GM18505 (cell line): ENCODE data around the gene UQCR11.

ENCODE experiments used
- ATAC-seq: cut with Tn5 transposase; IDR thresholded peaks from one replicate; pipeline ENCODE4 v1.9.1; 2021; ENCODE audit not compliant: unreplicated experiment
- POLR2A ChIP-seq: IDR thresholded peaks from 4 replicates; pipeline ENCODE4 v1.6.1; 2011; ENCODE audit warnings: borderline replicate concordance; ENCODE audit not compliant: insufficient read depth, insufficient read length; ENCODE audit errors: extremely low read depth

The UQCR11 gene

DNA sequence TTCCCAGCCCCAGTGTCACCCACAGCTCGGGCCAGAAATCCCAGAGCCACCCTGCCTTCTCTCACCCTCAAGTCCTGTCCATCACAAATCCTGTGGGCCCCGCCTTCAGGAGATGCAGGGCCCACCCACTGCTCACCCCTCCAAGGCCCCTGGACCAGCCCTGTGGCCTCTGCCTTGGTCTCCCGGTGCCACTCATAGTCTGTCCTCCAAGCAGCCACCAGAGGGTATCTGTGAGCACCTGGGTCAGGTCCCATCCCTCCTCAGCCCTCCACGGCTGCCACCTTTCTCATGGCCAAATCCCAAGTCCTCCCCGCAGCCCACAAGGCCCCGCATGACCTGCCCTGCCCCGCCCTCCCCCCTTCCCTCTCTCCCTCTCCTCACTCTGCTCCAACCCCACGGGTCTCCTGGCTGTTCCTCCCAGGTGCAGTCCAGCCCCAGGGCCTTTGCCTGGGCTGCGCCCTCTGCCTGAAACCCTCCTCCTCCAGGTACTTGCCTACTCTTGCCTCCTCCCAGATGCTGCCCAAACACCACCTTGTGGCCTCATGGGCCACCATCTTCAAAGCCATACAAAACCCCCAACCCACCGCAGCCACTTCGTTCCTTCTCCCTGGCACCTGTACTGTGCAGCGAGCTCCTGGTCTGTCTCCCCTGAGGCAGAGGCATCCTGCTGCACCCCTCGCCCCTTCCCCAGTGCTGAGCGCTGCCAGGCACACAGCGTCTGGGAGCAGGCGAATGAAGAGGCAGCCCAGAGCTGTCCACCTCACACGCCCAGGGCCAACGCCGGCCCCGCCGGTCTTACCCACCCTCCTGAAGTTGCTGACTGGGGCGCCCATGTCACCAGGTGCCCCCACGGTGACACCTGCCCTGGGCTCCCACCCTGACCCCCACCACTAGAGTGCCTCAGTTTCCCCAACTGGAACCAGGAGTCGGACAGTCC is 13.2 kb upstream of the UQCR11 start:
- peak; percentile 14 for TF ChIP-seq POLR2A
- no peak for ATAC-seq

DNA sequence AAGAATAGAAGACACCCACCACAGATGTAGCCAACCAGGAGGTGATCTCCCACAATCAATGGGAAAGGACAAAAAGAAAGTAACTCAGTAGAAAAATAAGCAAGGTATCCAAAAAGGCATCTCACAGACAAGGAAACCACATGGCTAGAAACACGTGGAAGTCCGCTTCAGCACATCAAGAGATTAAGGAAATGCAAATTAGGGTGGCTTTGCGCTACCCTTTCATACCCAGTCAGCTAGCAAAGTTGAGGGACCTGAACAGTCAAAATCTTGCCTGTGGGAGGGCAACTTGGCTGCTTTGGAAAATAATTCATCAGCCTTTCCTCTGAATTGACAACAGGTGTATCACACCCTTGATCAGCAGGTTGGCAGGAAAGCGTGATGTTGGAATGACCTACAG is 11.6 kb upstream of the UQCR11 start:
- TF ChIP-seq POLR2A, result no peak
- ATAC-seq, result no peak

GRCh38 chr19:1616396-1616795 is 11.1 kb upstream of the UQCR11 start:
- TF ChIP-seq POLR2A, result no peak
- no peak for ATAC-seq

DNA sequence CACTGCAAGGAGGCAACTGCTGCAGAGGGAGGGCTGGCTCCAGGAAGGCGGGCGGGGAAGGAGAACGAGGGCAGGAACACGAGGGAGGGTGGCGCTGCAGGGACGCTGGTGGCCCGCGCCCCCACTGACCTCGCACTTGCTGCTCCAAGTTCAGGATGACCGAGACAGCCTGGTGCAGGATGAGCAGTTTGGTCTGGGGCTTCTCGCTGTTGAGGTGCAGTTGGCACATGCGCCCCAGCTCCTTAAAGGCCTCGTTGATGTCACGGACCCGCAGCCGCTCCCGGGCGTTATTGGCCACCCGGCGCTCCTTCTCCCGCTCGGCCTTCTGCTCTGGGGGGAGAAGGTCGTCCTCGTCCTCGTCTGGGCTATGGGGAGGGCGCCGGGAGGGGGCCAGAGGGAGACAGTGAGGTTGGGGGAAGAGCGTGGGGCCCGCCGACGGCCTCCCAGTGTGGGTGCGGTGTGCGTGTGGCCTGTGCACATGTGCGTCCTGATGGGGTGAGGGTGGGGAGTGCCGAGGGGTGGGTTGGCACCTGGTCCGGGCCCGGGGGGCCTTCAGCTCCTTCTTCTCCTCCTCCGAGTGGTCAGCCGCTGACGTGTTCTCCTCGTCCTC is 10.0 kb upstream of the UQCR11 start:
- no peak for TF ChIP-seq POLR2A

DNA sequence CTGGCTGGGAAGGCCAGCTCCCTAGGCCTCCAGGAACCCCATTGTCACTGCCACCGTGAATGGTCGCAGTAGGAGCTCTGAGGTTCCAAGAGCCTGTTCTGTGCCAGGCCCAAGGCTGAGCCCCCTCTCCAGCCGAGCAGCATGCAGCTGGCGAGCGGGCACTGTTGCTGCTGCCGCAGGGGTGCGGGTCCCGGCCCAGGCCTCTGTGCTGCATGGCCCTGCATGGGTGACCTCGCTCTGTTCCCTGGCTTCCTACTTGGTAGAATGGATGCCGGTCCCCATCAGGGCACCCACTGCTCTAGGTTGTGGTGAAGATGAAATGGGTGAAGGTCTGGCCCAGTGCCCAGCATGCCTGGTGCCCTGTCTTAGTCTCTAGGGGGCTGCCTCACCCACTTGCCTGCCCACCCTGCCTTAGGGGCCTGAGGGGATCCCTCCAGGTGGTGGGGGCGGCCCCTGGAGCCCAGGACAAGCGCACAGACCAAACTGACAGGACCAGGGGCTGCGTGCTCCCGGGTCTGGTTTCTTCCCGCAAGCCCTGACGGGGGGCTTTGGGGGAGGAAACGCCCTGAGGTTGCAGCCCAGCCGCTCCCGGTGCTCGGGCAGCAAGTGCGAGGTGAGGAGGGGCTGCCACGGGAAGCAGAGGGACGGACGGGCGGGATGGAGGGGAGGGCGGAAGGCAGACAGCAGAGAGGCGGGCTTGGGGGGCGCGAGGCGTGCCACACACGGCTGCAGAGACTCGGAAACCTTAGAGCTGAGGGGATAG is 8.7 kb upstream of the UQCR11 start:
- TF ChIP-seq POLR2A, result peak; percentile 1
- no peak for ATAC-seq

More for the DNA sequence above, 10.0 kb upstream of the UQCR11 start:
- no peak for ATAC-seq

- no peak for TF ChIP-seq POLR2A
These were observed 7.9 kb upstream of the UQCR11 start for GRCh38 chr19:1613146-1613545.

GRCh38 chr19:1612114-1613086 is 7.1 kb upstream of the UQCR11 start:
- TF ChIP-seq POLR2A, result peak; percentile 4
- no peak for ATAC-seq

More at GRCh38 chr19:1613146-1613545, 7.9 kb upstream of the UQCR11 start:
- ATAC-seq, result no peak

DNA sequence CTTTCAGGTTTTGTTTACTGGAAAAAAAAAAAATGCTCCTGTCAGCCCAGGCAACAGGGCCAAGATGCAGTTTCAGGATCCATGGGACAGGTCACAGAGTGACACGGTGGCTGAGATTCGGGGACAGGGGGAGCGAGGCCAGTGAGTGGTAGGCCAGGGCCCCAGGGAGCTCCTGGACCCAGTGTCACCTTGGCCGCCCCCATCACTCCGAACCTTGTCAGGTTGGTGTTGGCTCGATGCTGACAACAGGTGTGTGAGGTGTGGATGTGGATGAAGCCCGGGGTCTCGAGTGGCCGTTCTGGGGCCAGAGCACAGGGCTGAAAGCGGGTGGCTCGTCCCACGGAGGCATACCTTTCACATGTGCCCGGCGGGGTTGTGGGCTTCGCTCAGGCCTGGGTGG is 6.1 kb upstream of the UQCR11 start:
- TF ChIP-seq POLR2A, result peak; percentile 18
- no peak for ATAC-seq

DNA sequence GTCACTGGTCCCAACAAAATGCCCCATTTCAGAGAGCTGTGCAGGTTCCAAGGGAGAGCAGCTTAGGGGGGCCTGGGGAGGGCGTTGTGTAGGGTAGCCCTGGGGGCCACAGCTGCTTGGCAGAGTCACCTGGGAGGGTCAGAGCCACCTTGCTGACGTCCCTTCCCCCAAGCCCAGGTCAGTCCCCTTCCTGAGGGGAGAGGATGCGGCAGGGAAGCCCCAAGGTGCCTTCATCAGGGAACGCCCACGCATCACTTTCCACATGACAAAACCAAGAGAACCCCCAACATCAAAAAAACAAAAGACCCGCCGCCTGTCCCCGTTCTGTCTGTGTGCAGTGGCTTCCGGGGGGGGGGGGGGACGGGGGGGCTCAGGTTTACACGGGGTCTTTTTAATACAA is 5.3 kb upstream of the UQCR11 start:
- no peak for TF ChIP-seq POLR2A
- no peak for ATAC-seq

DNA sequence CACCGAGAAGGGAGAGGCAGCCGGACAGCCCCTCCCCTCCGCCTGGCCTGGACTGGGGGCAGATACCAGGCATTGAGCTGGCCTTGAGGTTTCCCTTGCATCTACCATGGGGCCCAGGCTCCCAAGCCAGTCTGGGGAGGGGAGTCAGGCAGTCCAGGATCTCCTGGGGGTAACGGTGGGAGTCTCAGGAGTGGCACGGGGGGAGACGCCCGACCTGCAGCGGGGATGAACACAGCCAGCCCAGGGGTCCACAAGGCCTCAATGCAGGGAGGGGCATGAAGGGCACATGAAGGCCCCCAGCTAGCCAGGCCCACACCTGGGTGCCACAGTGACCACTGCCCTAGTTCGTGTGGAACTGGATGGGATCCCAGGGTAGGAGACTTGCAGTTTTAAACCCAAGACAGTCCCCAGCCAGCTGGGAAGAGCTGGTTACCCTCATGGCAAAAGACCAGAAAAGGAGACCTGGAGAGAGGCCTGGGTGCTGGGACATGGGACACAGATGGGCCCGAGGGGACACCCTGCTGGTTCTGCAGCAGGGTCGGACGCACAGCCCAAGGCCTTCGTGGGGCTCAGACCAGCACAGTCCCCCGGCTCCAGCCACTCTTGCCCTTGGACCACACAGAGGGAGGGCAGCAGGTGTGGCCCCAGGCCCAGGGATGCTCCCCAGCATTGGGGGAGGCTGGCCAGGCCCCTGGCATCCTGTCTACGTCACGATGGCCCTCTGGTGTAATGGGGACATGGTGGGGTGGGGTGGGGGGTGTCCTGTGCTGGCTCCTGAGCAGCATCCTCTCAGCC is 4.6 kb upstream of the UQCR11 start:
- no peak for ATAC-seq
- TF ChIP-seq POLR2A, result no peak

- no peak for TF ChIP-seq POLR2A
- ATAC-seq, result no peak
These were observed 3.8 kb upstream of the UQCR11 start for GRCh38 chr19:1609103-1609396.
